Measurements from ENCODE around the gene ELAVL2. TPM values are rescaled to one million over a fixed set of nuclear protein-coding genes. Genes with fewer than 3 reads are reported as not detected.

The ELAVL2 gene
- total and polyA plus RNA-seq, 2 of the 4 experiments (the other 2 are of a cell fraction), result 0.36 TPM; not detected in 1

- Histone ChIP-seq H2AK9ac (replicated peaks; ENCODE audit: low read depth, low read length, poor library complexity) (no peak overlapping the region), H4K5ac (ENCODE audit: low read depth, low read length) (no peak overlapping the region), H3K9me3 (ENCODE audit: control insufficient read depth, insufficient read depth, low read length) (0 out of 2 replicates have a peak, but pooled peaks cover 2% of the 10 kb centered on the region), H2BK120ac (ENCODE audit: low read depth, low read length) (no peak overlapping the region), H3K4me3 (ENCODE audit: insufficient read depth, low read depth, low read length) (no peak overlapping the region), H4K20me1 (ENCODE audit: insufficient read depth, low read length) (no peaks in the 10 kb centered on the region), H3K18ac (ENCODE audit: low read depth, low read length) (no peak overlapping the region), H3K79me1 (ENCODE audit: low read depth in 1 of 2, low read length in 2 of 2) (no peaks in the 10 kb centered on the region), H2BK15ac (ENCODE audit: low read depth, low read length) (no peak overlapping the region), H4K91ac (ENCODE audit: insufficient read depth, low read depth, low read length) (no peak overlapping the region), H2AFZ (replicated peaks; ENCODE audit: low read length, poor library complexity) (no peak overlapping the region), H2BK5ac (ENCODE audit: low read depth, low read length, poor library complexity, severe bottlenecking) (no peak overlapping the region), H3K9ac (ENCODE audit: low read depth, low read length) (no peak overlapping the region), H3K9me1 (ENCODE audit: insufficient read depth, low read length) (no peaks in the 10 kb centered on the region), H4K8ac (ENCODE audit: low read depth in 2 of 2, low read length in 2 of 2) (no peak overlapping the region), H3K14ac (replicated peaks; ENCODE audit: low read depth, low read length) (no peak overlapping the region), H3K36me3 (ENCODE audit: control insufficient read depth, insufficient read depth, low read length) (no peaks in the 10 kb centered on the region), H2BK20ac (ENCODE audit: low read depth, low read length) (no peak overlapping the region), H2AK5ac (ENCODE audit: low read depth, low read length) (no peak overlapping the region), H3K4me2 (ENCODE audit: low read depth, low read length) (no peak overlapping the region), H3K4me1 (ENCODE audit: control insufficient read depth, insufficient read depth, low read length) (no peaks in the 10 kb centered on the region), H3K27me3 (ENCODE audit: control insufficient read depth, insufficient read depth, low read length) (no peaks in the 10 kb centered on the region), H3K4ac (ENCODE audit: low read depth, low read length) (no peak overlapping the region), H3K27ac (ENCODE audit: insufficient read depth, low read length) (no peak overlapping the region), H3K56ac (ENCODE audit: extremely low read depth, insufficient read depth, low read length) (no peak overlapping the region), H3K23ac (ENCODE audit: low read depth, low read length) (no peak overlapping the region)
- CTCF ChIA-PET, result no interaction called here
- in situ Hi-C loops (cut with MboI; ENCODE audit: low sequenced_read_pairs), result no loop called here
- dilution Hi-C loops (cut with HindIII; ENCODE audit: low sequenced_read_pairs, unreplicated experiment), result no loop called here
- POLR2A ChIA-PET (ENCODE audit: unreplicated experiment), result no interaction called here
- intact Hi-C loops (cut with micrococcal nuclease), result no loop called here
- WGBS, 2 experiments (ENCODE audit: extremely low coverage in 2 of 2, insufficient read length in 1 of 2), result no CpG with 5 or more reads among the region's 2 CpGs
- TF ChIP-seq, protein P1, sequence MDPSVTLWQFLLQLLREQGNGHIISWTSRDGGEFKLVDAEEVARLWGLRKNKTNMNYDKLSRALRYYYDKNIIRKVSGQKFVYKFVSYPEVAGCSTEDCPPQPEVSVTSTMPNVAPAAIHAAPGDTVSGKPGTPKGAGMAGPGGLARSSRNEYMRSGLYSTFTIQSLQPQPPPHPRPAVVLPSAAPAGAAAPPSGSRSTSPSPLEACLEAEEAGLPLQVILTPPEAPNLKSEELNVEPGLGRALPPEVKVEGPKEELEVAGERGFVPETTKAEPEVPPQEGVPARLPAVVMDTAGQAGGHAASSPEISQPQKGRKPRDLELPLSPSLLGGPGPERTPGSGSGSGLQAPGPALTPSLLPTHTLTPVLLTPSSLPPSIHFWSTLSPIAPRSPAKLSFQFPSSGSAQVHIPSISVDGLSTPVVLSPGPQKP (IDR thresholded peaks at IDR 0.05; ENCODE audit: borderline replicate concordance, low read depth, low read length), result no peak
- TF ChIP-seq SMC3 (IDR thresholded peaks at IDR 0.05; ENCODE audit: low read depth, low read length), result no peak
- no peak for DNase-seq
- no TSS peak for BruUV-seq (replicated peaks)
- no peak for ATAC-seq (ENCODE audit: low read depth)
Observed at GRCh38 chr9:23766613-23767012, 59.4 kb downstream of the ELAVL2 start.
